Body of pancreas (tissue), 4 donors: ENCODE measurements around the gene HYCC1.

ENCODE experiments used
- CTCF ChIP-seq, 7 experiments: fragments of 450-650 bp in 4 of 7; fragments of 200-600 bp in 3 of 7; sonication (generic) in 3 of 7; IDR thresholded peaks; one replicate each; pipeline ENCODE4 v1.5.1; 2016 to 2019; ENCODE audit warnings: antibody characterized with exemption in 7 of 7
- POLR2A ChIP-seq, 3 donors: fragments of 450-650 bp; IDR thresholded peaks; one replicate each; pipeline ENCODE4 v1.6.1; 2016; ENCODE audit warnings: antibody characterized with exemption in 3 of 3, mild to moderate bottlenecking in 2 of 3

- TF ChIP-seq CTCF (IDR thresholded peaks at IDR 0.05) (no peak), POLR2A (IDR thresholded peaks at IDR 0.05) (no peak)
Measured at GRCh38 chr7:23027261-23027660, 13.3 kb upstream of the HYCC1 start.
